Esophagus squamous epithelium (tissue), 5 donors: ENCODE measurements around the gene LRRC41. TPM values are rescaled to one million over a fixed set of nuclear protein-coding genes. Genes with fewer than 3 reads are reported as not detected.

ENCODE experiments used
- DNase-seq: peaks from one replicate; lab custom pipeline; 2025; lab: John Stamatoyannopoulos, UW
- H3K27ac ChIP-seq, 4 donors: fragments of 200-600 bp; sonication (generic); one replicate each; pipeline ENCODE4 v1.5.1; 2016 to 2019; ENCODE audit warnings: mild to moderate bottlenecking in 1 of 4
- H3K27me3 ChIP-seq, 4 donors: fragments of 200-600 bp; sonication (generic); 1 replicate in 3 of 4; 2 replicates in 1 of 4; pipeline versions ENCODE4 v1.5.1 to v1.6.0; 2017 to 2021; ENCODE audit warnings: antibody characterized with exemption in 1 of 4
- H3K36me3 ChIP-seq, 3 donors: fragments of 200-600 bp; sonication (generic); one replicate each; pipeline ENCODE4 v1.5.1; 2016 to 2019
- H3K4me1 ChIP-seq, 3 donors: fragments of 200-600 bp; sonication (generic); one replicate each; pipeline ENCODE4 v1.5.1; 2017 to 2019
- H3K4me3 ChIP-seq, 4 donors: fragments of 200-600 bp; sonication (generic); 1 replicate in 3 of 4; 2 replicates in 1 of 4; pipeline ENCODE4 v1.5.1; 2016 to 2019; ENCODE audit warnings: mild to moderate bottlenecking in 2 of 4, moderate library complexity in 1 of 4
- H3K9me3 ChIP-seq, 3 donors: fragments of 200-600 bp; sonication (generic); one replicate each; pipeline ENCODE4 v1.5.1; 2016 to 2019
- CTCF ChIP-seq, 6 experiments: fragments of 450-650 bp in 4 of 6; fragments of 200-600 bp in 2 of 6; sonication (generic) in 2 of 6; IDR thresholded peaks; one replicate each; pipeline ENCODE4 v1.5.1; 2016 to 2019; ENCODE audit warnings: antibody characterized with exemption in 6 of 6, mild to moderate bottlenecking in 4 of 6, moderate library complexity in 4 of 6
- POLR2A ChIP-seq, 4 donors: fragments of 450-650 bp; IDR thresholded peaks; one replicate each; pipeline ENCODE4 v1.6.1; 2017; ENCODE audit warnings: antibody characterized with exemption in 4 of 4, mild to moderate bottlenecking in 4 of 4, moderate library complexity in 3 of 4
- WGBS, 2 donors: methylation state at CpG; one replicate each; pipeline ENCODE4 v1.1.5; 2018; 5-methylcytosine and 5-hydroxymethylcytosine counted together
- intact Hi-C: fragments of 100-400 bp; cut with DNase I; formaldehyde crosslinking; loops from one replicate; pipeline ENCODE4 v1.15.0; 2022
- total RNA-seq, 4 donors: library from RNA; depleted of rRNA; stranded (reverse); fragments of >200 nt; gene quantifications; one replicate each; pipeline ENCODE4 v1.1.0, GENCODE V29; 2016
- donor health status: DM: yes; HTN: yes; CAD: no.

LRRC41 gene
- total RNA-seq, 4 donors from 2014 or later: 44.1 to 66.4 (median 57.6) TPM

DNA sequence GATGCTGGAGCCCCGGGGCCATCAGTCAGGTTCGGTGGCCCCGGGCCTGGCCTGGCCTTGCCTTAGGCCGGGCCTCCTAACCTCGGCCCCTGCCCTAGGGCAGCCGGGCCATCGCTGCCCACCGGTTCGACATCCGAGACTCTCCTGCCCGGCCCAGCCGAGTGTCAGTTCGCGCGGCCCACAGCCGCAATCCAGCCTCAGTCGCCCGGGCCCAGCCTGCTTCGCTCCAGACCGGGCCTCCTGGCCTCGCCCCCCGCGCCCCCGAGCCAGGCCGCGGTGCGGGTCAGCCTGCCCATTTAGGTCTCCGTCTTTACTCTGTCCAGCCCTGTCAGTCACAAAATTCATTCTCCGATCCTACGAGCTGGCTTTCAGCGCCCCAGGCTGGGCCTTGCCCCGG lies 777 bp downstream of the LRRC41 start:
- no peak for DNase-seq
- Histone ChIP-seq H3K9me3 (no peaks in the 10 kb centered on the region), H3K27me3 (no peaks in the 10 kb centered on the region), H3K4me3 (peak overlapping the region; percentile 78 to 97 (median 84)), H3K27ac (peak overlapping the region; percentile 97 to 99 (median 98)), H3K36me3 (peaks cover 0 to 20% (median 2%) of the 10 kb centered on the region in 3 donors), H3K4me1 (peaks cover 26 to 68% (median 43%) of the 10 kb centered on the region in 3 donors)
- intact Hi-C loops: loop anchor here (5.0 kb wide), 1 partner anchor 40 kb away; the partner anchor contains the start of gene NSUN4
- TF ChIP-seq POLR2A (IDR thresholded peaks at IDR 0.05): no peak
- TF ChIP-seq CTCF (IDR thresholded peaks at IDR 0.05): no peak
- 0% methylated on average over 5 of the region's 32 CpGs; no CpG with 5 or more reads in 1 of the 2 donors for WGBS, 2 donors

DNA sequence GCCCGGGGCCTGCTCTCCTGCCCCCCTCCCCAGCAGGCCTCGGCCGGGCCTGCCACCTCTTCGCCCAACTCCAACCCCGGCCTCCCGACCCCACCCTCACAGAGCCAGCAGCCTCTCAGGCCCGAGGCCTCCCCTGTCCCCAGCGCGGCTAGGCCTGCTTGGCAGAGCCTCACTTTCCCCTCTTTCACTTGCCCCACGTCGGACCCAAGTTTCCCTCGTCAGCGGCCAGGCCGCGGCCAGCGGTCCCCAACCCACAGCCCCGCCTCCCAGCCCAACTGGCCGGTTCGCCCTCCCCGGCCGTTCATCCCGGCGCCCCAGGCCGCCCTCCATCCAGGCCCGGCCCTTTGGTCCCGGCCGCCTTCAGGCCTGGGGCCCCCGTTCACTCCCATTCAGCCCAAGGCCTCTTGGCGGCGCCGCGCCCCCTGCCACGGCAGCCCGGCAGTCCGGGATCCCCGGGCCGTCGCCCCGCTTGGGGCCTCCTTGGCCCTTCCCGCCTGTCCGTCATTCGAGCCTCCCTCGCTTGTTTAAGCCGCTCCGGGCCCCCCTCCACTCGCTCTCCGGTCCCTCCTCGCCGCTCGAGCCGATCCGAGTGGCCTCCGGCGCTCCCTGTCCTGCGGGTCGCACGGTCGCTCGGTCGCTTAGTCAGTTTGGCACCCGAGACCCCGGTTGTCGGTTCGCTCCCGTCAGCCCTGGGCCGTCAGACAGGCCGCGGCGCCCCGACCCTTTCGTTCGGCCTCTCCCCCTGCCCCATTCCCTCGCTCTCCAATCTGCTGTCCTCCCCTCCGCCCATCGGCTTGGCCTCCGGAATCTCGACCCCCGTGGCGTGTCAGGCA lies 1.4 kb downstream of the LRRC41 start:
- no peaks in the 10 kb centered on the region for H3K9me3 ChIP-seq
- H3K4me3 ChIP-seq: peak overlapping the region; percentile 78 to 97 (median 84)
- H3K27ac ChIP-seq: peak overlapping the region; percentile 97 to 99 (median 98)
- no peaks in the 10 kb centered on the region for H3K27me3 ChIP-seq
- H3K36me3 ChIP-seq: peaks cover 6 to 20% (median 8%) of the 10 kb centered on the region in 3 donors
- peaks cover 21 to 62% (median 39%) of the 10 kb centered on the region in 3 donors for H3K4me1 ChIP-seq
- intact Hi-C loops: loop anchor here (5.0 kb wide), 1 partner anchor 40 kb away; the partner anchor contains the start of gene NSUN4
- no peak for DNase-seq
- 0% methylated on average over 27 to 31 of the region's 79 CpGs for WGBS, 2 donors
- TF ChIP-seq POLR2A (IDR thresholded peaks at IDR 0.05): peak in 1 of 4 donors; percentile 22
- TF ChIP-seq CTCF (IDR thresholded peaks at IDR 0.05): peak in 5 of 6 experiments; percentile 10 to 22 (median 17)

DNA sequence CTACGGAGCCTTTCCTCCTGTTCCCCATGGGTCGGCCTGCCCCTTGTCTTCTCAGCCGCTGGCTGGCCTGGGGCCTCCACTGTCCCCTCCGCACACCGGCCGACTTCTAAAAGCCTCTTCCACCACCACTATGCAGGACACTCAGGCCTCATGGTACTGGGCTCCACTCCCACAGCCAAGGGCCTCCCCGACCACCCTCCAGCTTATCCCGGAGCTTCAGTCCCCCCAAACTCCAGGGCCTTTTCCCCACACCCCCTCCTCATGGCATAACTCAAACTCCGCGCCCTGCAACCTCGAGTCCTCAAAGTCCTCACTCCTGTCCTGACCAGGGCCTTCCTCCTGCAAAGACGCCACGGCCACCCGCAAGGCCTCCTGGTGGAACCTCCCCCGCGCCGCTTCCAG lies 2.0 kb downstream of the LRRC41 start:
- WGBS, 2 donors: 2 to 12% methylated on average over 7 to 11 of the region's 17 CpGs
- intact Hi-C loops: loop anchor here (5.0 kb wide), 1 partner anchor 41 kb away; the partner anchor contains the start of gene NSUN4
- H3K27me3 ChIP-seq: no peaks in the 10 kb centered on the region
- no peaks in the 10 kb centered on the region for H3K9me3 ChIP-seq
- H3K36me3 ChIP-seq: peaks cover 8 to 20% (median 12%) of the 10 kb centered on the region in 3 donors
- TF ChIP-seq POLR2A (IDR thresholded peaks at IDR 0.05) (no peak), CTCF (IDR thresholded peaks at IDR 0.05) (no peak)
- H3K4me1 ChIP-seq: peaks cover 18 to 56% (median 33%) of the 10 kb centered on the region in 3 donors
- peak overlapping the region; percentile 78 to 97 (median 84) for H3K4me3 ChIP-seq
- peak overlapping the region; percentile 97 to 99 (median 98) for H3K27ac ChIP-seq
- DNase-seq: no peak

DNA sequence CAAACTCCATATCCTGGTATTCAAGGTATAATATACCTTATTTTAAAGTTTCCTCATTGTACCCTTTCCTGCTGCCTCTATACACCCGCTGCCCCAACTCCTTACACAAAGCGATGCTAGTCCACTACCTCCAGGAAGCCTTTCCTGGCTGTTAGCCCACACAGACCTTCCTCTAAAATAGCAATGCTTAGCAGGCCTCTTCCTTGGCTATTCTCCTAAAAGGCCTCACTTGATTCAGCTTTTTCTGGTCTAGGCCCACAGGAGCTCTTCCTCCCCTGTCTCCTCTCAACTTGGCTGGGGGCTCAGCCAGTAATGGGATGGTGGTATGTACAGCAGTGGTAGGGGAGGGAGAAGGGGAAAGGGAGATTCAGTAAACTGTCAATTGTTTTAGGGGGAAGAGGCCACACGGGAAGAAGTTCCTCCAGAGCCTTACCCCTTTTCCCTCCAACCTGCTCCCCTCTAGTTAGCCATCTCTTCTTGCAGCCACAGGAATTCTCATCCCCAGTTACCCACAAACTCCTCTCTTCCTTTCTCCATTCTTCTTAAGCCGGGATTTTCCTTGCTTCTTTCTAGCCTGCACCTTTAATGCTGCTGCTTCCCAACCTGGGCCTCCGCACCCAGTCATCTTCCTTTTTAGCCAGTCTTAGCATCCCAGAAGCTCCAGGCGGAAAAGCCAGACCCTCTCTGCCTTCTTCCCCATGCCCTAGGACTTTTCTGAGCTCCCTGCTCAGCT lies 2.6 kb downstream of the LRRC41 start:
- H3K4me1 ChIP-seq: peaks cover 18 to 50% (median 27%) of the 10 kb centered on the region in 3 donors
- no peaks in the 10 kb centered on the region for H3K9me3 ChIP-seq
- 30 to 45% methylated on average over 6 of the region's 6 CpGs for WGBS, 2 donors
- peaks cover 8 to 24% (median 17%) of the 10 kb centered on the region in 3 donors for H3K36me3 ChIP-seq
- TF ChIP-seq POLR2A (IDR thresholded peaks at IDR 0.05) (no peak), CTCF (IDR thresholded peaks at IDR 0.05) (no peak)
- peak overlapping the region; percentile 97 to 99 (median 98) for H3K27ac ChIP-seq
- no peaks in the 10 kb centered on the region for H3K27me3 ChIP-seq
- intact Hi-C loops: loop anchor here (5.0 kb wide), 1 partner anchor 41 kb away; the partner anchor contains the start of gene NSUN4
- H3K4me3 ChIP-seq: peak overlapping the region; percentile 78 to 97 (median 84)
- DNase-seq: no peak
